Measurements from ENCODE around the gene RBL2. TPM values are rescaled to one million over a fixed set of nuclear protein-coding genes. Genes with fewer than 3 reads are reported as not detected.

The RBL2 gene
- total and polyA plus RNA-seq, 2 donors (not counting 1 experiment from before 2014, with no cell fraction given), result 70.7 to 171 TPM

- ChIA-PET CTCF (no interaction called here), POLR2A (no interaction called here)
- DNase-seq (no peak), ATAC-seq (ENCODE audit: low read depth) (no peak)
- intact Hi-C loops (cut with micrococcal nuclease), result no loop called here
- Mint-ChIP-seq H3K9me3 (ENCODE audit: insufficient read depth) (no peaks in the 10 kb centered on the region), H3K4me1 (no peaks in the 10 kb centered on the region), H3K27ac (no peak overlapping the region), H3K4me3 (no peak overlapping the region), H3K27me3 (no peaks in the 10 kb centered on the region)
- H3K4me1 ChIP-seq (ENCODE audit: control insufficient read depth in 2 of 2, insufficient read depth in 2 of 2, low read length in 2 of 2), result no peaks in the 10 kb centered on the region
- H3K9me3 ChIP-seq (ENCODE audit: control extremely low read depth in 1 of 3, control insufficient read depth in 2 of 3, insufficient read depth in 1 of 3, low read length in 2 of 3), result no peaks in the 10 kb centered on the region
- H3K4me3 ChIP-seq (ENCODE audit: control extremely low read depth in 1 of 5, extremely low read depth in 1 of 5, insufficient read depth in 1 of 5, low read depth in 2 of 5, low read length in 4 of 5), result no peak overlapping the region
- no peaks in the 10 kb centered on the region for H4K20me1 ChIP-seq (ENCODE audit: control insufficient read depth, insufficient read depth, low read length, poor library complexity, severe bottlenecking)
- H3K27me3 ChIP-seq (replicated peaks in 1 of 4; ENCODE audit: control extremely low read depth in 1 of 4, control insufficient read depth in 3 of 4, insufficient read depth in 4 of 4, low read length in 3 of 4), result no peaks in the 10 kb centered on the region
- H3K27ac ChIP-seq (ENCODE audit: low read length in 2 of 2), result no peak overlapping the region
- no peak overlapping the region for H3K4me2 ChIP-seq (replicated peaks; ENCODE audit: low read depth, low read length, poor library complexity, severe bottlenecking)
- H3K9ac ChIP-seq (ENCODE audit: low read length), result no peak overlapping the region
- no peaks in the 10 kb centered on the region for H3K79me2 ChIP-seq (ENCODE audit: control insufficient read depth, insufficient read depth, low read length)
- no peak for TF ChIP-seq EZH2 (IDR thresholded peaks at IDR 0.05; ENCODE audit: borderline replicate concordance, insufficient read depth, low read depth, low read length, poor library complexity, severe bottlenecking)
- no peak for TF ChIP-seq CTCF (IDR thresholded peaks at IDR 0.05)
- H3K36me3 ChIP-seq (replicated peaks in 1 of 2; ENCODE audit: control extremely low read depth in 1 of 2, control insufficient read depth in 1 of 2, extremely low read depth in 1 of 2, insufficient read depth in 2 of 2, low read length in 1 of 2), result peaks cover 5 to 74% of the 10 kb centered on the region in 2 experiments
- H2AFZ ChIP-seq (ENCODE audit: insufficient read depth, low read depth, low read length, poor library complexity, severe bottlenecking), result no peak overlapping the region
- 96% methylated on average over 5 of the region's 6 CpGs for WGBS (ENCODE audit: insufficient coverage)
Observed at GRCh38 chr16:53494636-53495035, 60.4 kb downstream of the RBL2 start.

DNA sequence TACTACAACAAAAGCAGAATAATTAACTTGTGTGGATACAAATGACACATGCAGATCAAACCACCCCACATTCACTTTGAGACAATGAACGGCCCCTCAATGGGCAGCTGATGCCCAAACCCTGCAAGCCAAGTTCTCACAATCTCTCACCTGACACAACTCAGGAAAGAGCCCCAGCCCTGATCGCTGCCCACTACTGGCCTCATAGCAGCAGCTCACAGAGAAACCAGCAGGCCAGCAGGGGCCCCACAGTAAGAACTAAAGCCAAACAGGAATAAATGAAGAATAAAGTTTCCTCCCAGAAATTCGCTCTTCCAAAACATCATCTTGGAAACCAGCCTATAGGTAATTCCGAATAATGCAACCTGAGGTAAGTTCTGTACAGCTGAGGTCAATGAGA lies 61.1 kb downstream of the RBL2 start:
- no peak for DNase-seq
- POLR2A ChIA-PET, result no interaction called here
- no peak overlapping the region for H3K27ac Mint-ChIP-seq
- H4K20me1 ChIP-seq (ENCODE audit: control insufficient read depth, insufficient read depth, low read length, poor library complexity, severe bottlenecking), result no peaks in the 10 kb centered on the region
- H3K36me3 ChIP-seq (replicated peaks in 1 of 2; ENCODE audit: control extremely low read depth in 1 of 2, control insufficient read depth in 1 of 2, extremely low read depth in 1 of 2, insufficient read depth in 2 of 2, low read length in 1 of 2), result peaks cover 5 to 69% of the 10 kb centered on the region in 2 experiments
- CTCF ChIA-PET, result no interaction called here
- no peak overlapping the region for H3K27ac ChIP-seq (ENCODE audit: low read length in 2 of 2)
- H3K4me1 ChIP-seq (ENCODE audit: control insufficient read depth in 2 of 2, insufficient read depth in 2 of 2, low read length in 2 of 2), result no peaks in the 10 kb centered on the region
- ATAC-seq (ENCODE audit: low read depth), result no peak
- TF ChIP-seq CTCF (IDR thresholded peaks at IDR 0.05), result no peak
- no peak for TF ChIP-seq EZH2 (IDR thresholded peaks at IDR 0.05; ENCODE audit: borderline replicate concordance, insufficient read depth, low read depth, low read length, poor library complexity, severe bottlenecking)
- WGBS (ENCODE audit: insufficient coverage), result 95% methylated on average over 2 of the region's 4 CpGs
- no peak overlapping the region for H3K4me2 ChIP-seq (replicated peaks; ENCODE audit: low read depth, low read length, poor library complexity, severe bottlenecking)
- no peaks in the 10 kb centered on the region for H3K27me3 ChIP-seq (replicated peaks in 1 of 4; ENCODE audit: control extremely low read depth in 1 of 4, control insufficient read depth in 3 of 4, insufficient read depth in 4 of 4, low read length in 3 of 4)
- H3K4me1 Mint-ChIP-seq, result no peaks in the 10 kb centered on the region
- no peak overlapping the region for H3K4me3 ChIP-seq (ENCODE audit: control extremely low read depth in 1 of 5, extremely low read depth in 1 of 5, insufficient read depth in 1 of 5, low read depth in 2 of 5, low read length in 4 of 5)
- no peak overlapping the region for H3K9ac ChIP-seq (ENCODE audit: low read length)
- H2AFZ ChIP-seq (ENCODE audit: insufficient read depth, low read depth, low read length, poor library complexity, severe bottlenecking), result no peak overlapping the region
- H3K27me3 Mint-ChIP-seq, result no peaks in the 10 kb centered on the region
- intact Hi-C loops (cut with micrococcal nuclease), result no loop called here
- no peak overlapping the region for H3K4me3 Mint-ChIP-seq
- no peaks in the 10 kb centered on the region for H3K9me3 ChIP-seq (ENCODE audit: control extremely low read depth in 1 of 3, control insufficient read depth in 2 of 3, insufficient read depth in 1 of 3, low read length in 2 of 3)
- no peaks in the 10 kb centered on the region for H3K9me3 Mint-ChIP-seq (ENCODE audit: insufficient read depth)
- no peaks in the 10 kb centered on the region for H3K79me2 ChIP-seq (ENCODE audit: control insufficient read depth, insufficient read depth, low read length)

All from B cell (primary cell).